Transverse colon (tissue), 4 donors: ENCODE data around the gene IPO11. TPM values are rescaled to one million over a fixed set of nuclear protein-coding genes. Genes with fewer than 3 reads are reported as not detected.

Experiments
- DNase-seq: peaks from one replicate; pipeline ENCODE4 v3.0.0-alpha.2; 2019
- H3K27ac ChIP-seq, 4 donors: fragments of 200-600 bp; sonication (generic); 2 replicates each; pipeline ENCODE4 v1.5.1; 2016 to 2018; ENCODE audit warnings: inconsistent platforms in 4 of 4
- H3K27me3 ChIP-seq: fragments of 200-600 bp; sonication (generic); 2 replicates; pipeline ENCODE4 v1.5.1; 2017; ENCODE audit warnings: inconsistent platforms
- H3K36me3 ChIP-seq, 4 donors: fragments of 200-600 bp; sonication (generic); 2 replicates each; pipeline ENCODE4 v1.5.1; 2017 to 2019; ENCODE audit warnings: inconsistent platforms in 4 of 4
- H3K4me1 ChIP-seq, 4 donors: fragments of 200-600 bp; sonication (generic); 2 replicates each; pipeline ENCODE4 v1.5.1; 2017 to 2020; ENCODE audit warnings: inconsistent platforms in 4 of 4
- H3K4me3 ChIP-seq, 4 donors: fragments of 200-600 bp; sonication (generic); 1 replicate in 1 of 4; 2 replicates in 3 of 4; pipeline versions ENCODE4 v1.5.1 to v1.6.1; 2017 to 2019; ENCODE audit warnings: inconsistent platforms in 4 of 4
- H3K9me3 ChIP-seq, 2 donors: fragments of 200-600 bp; sonication (generic); 2 replicates each; pipeline ENCODE4 v1.5.1; 2017 to 2019; ENCODE audit warnings: inconsistent platforms in 2 of 2
- EP300 ChIP-seq: sonication (generic); formaldehyde crosslinking; IDR thresholded peaks from one replicate; pipeline ENCODE4 v1.6.1; 2017; ENCODE audit warnings: antibody characterized with exemption, low read depth
- POLR2A ChIP-seq: fragments of 450-650 bp; IDR thresholded peaks from one replicate; pipeline ENCODE4 v1.6.1; 2016; ENCODE audit warnings: antibody characterized with exemption, mild to moderate bottlenecking, moderate library complexity
- POLR2AphosphoS5 ChIP-seq, 3 donors: sonication (generic); formaldehyde crosslinking; IDR thresholded peaks; one replicate each; pipeline ENCODE4 v1.6.1; 2016; ENCODE audit warnings: antibody characterized with exemption in 3 of 3
- WGBS, 2 donors: methylation state at CpG; one replicate each; pipeline ENCODE4 v1.1.5; 2018; ENCODE audit warnings: low coverage in 1 of 2; 5-methylcytosine and 5-hydroxymethylcytosine counted together
- in situ Hi-C, 4 donors: fragments of 200-750 bp; cut with MboI; loops; one replicate each; pipeline versions ENCODE4 v1.15.0 to v1.15.1; 2017; ENCODE audit warnings: low sequenced_read_pairs in 3 of 4, low pct_ligation_motif_present in 1 of 4, low pct_unique_long_range_greater_than_20kb in 1 of 4
- intact Hi-C: fragments of 100-400 bp; cut with DNase I; formaldehyde crosslinking; loops from one replicate; pipeline ENCODE4 v1.15.1; 2023; ENCODE audit warnings: low total_unique reads
- total RNA-seq, 4 donors: library from RNA; depleted of rRNA; stranded (reverse); fragments of >200 nt; gene quantifications; one replicate each; pipeline ENCODE4 v1.1.0, GENCODE V29; 2016
- TF ChIP-seq, protein P1 (sequence below), 5 experiments: fragments of 200-600 bp in 3 of 5; fragments of 450-650 bp in 2 of 5; sonication (generic) in 3 of 5; IDR thresholded peaks; 1 replicate in 2 of 5; 2 replicates in 3 of 5; pipeline ENCODE4 v1.5.1; 2016 to 2017; ENCODE audit warnings: antibody characterized with exemption in 5 of 5, inconsistent platforms in 3 of 5, mild to moderate bottlenecking in 2 of 5, moderate library complexity in 1 of 5

IPO11 gene
- total RNA-seq, 4 donors from 2014 or later = 6.4 to 37.8 (median 16.3) TPM

DNA sequence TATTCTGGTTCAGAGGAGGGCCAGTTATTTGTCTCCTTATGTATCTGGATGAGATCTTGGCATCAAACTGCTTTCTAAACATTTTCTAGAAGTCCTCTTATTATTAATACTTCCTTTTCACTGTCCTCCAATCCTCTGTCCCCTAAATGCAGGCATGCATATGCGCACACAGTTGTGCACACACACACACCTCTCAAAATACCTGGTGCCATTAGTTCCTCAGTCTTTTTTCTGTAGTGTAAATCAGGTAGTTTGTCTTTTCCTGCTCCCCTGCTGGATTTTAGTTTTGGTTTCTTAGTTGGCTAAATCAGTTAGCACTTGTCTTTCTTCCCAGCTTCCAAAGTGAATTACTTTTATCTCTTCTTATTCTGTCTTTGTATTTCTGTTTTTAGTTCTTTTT lies 110.2 kb downstream of the IPO11 start:
- Histone ChIP-seq H3K27ac (no peak overlapping the region), H3K9me3 (no peaks in the 10 kb centered on the region), H3K4me3 (no peak overlapping the region), H3K36me3 (no peaks in the 10 kb centered on the region), H3K4me1 (no peaks in the 10 kb centered on the region), H3K27me3 (no peaks in the 10 kb centered on the region)
- 78 to 100% methylated on average over 1 of the region's 1 CpG for WGBS, 2 donors
- intact Hi-C loops (no loop called here), in situ Hi-C loops (no loop called here)
- no peak for DNase-seq
- TF ChIP-seq, protein P1, sequence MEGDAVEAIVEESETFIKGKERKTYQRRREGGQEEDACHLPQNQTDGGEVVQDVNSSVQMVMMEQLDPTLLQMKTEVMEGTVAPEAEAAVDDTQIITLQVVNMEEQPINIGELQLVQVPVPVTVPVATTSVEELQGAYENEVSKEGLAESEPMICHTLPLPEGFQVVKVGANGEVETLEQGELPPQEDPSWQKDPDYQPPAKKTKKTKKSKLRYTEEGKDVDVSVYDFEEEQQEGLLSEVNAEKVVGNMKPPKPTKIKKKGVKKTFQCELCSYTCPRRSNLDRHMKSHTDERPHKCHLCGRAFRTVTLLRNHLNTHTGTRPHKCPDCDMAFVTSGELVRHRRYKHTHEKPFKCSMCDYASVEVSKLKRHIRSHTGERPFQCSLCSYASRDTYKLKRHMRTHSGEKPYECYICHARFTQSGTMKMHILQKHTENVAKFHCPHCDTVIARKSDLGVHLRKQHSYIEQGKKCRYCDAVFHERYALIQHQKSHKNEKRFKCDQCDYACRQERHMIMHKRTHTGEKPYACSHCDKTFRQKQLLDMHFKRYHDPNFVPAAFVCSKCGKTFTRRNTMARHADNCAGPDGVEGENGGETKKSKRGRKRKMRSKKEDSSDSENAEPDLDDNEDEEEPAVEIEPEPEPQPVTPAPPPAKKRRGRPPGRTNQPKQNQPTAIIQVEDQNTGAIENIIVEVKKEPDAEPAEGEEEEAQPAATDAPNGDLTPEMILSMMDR (IDR thresholded peaks at IDR 0.05) = no peak
- TF ChIP-seq EP300 (no peak), POLR2A (no peak), POLR2AphosphoS5 (IDR thresholded peaks at IDR 0.05) (no peak)

DNA sequence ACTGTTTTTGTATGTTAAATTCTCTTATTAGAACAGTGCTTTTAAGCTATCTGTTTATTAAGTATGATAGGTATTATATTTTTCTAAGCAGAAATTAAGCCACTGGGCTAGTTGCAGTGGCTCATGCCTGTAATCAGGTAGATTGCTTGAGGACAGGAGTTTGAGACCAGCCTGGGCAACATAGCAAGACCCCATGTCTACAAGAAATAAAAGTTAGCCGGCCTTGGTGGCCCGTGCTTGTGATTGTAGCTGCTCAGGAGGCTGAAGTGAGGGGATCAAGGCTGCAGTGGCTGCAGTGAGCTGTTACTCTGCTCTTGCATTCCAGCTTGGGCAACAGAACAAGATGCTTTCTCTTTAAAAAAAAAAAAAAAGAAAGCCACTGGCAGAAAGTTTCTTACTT lies 121.0 kb downstream of the IPO11 start:
- H3K36me3 ChIP-seq = no peaks in the 10 kb centered on the region
- H3K9me3 ChIP-seq = no peaks in the 10 kb centered on the region
- H3K4me3 ChIP-seq = no peak overlapping the region
- TF ChIP-seq POLR2AphosphoS5 (IDR thresholded peaks at IDR 0.05) (no peak), EP300 (no peak), POLR2A (no peak)
- TF ChIP-seq, protein P1 (IDR thresholded peaks at IDR 0.05) = no peak
- no peaks in the 10 kb centered on the region for H3K4me1 ChIP-seq
- in situ Hi-C loops = no loop called here
- DNase-seq = no peak
- H3K27ac ChIP-seq = no peak overlapping the region
- intact Hi-C loops = no loop called here
- 86 to 100% methylated on average over 2 of the region's 2 CpGs for WGBS, 2 donors
- H3K27me3 ChIP-seq = no peaks in the 10 kb centered on the region

DNA sequence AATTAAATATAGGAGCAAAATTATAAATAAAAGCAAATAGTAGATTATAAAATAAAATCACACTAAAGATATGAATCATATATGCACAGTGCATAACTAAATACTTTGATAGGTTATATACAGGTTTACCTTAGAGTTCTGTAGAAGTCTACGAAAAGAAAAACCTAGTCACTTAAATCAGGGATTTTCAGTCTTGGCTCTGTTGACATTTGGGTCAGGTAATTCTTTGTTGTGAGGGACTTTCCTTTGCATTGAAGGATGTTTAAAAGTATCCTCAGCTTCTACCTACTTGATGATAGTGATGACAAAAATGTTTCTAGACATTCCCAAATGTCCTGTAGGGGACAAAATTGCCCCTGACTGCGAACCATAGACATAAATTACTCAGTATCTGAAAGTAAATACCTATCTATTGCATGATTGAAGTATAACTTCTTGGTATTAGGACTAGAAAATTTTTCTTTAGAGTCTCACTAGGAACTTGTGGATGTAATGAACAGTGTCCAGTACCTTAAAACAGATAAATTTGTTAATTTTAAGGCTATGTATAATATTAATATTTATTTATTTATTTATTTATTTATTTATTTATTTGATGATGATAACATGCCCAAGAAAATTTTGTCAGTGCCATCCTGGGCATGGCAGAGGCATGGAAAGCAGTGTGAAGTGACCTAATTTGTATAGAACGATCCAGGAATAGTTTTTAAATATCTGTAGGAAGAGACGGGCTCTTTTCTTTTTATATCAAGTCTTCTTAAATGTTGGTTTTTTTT lies 122.1 kb downstream of the IPO11 start:
- no peaks in the 10 kb centered on the region for H3K9me3 ChIP-seq
- in situ Hi-C loops (no loop called here), intact Hi-C loops (no loop called here)
- H3K4me1 ChIP-seq = no peaks in the 10 kb centered on the region
- H3K27ac ChIP-seq = no peak overlapping the region
- H3K36me3 ChIP-seq = no peaks in the 10 kb centered on the region
- DNase-seq = no peak
- no peak for TF ChIP-seq POLR2AphosphoS5 (IDR thresholded peaks at IDR 0.05)
- TF ChIP-seq EP300 = no peak
- TF ChIP-seq POLR2A = no peak
- TF ChIP-seq, protein P1 (IDR thresholded peaks at IDR 0.05) = no peak
- 48 to 65% methylated on average over 3 to 4 of the region's 4 CpGs for WGBS, 2 donors
- H3K4me3 ChIP-seq = no peak overlapping the region
- H3K27me3 ChIP-seq = no peaks in the 10 kb centered on the region

DNA sequence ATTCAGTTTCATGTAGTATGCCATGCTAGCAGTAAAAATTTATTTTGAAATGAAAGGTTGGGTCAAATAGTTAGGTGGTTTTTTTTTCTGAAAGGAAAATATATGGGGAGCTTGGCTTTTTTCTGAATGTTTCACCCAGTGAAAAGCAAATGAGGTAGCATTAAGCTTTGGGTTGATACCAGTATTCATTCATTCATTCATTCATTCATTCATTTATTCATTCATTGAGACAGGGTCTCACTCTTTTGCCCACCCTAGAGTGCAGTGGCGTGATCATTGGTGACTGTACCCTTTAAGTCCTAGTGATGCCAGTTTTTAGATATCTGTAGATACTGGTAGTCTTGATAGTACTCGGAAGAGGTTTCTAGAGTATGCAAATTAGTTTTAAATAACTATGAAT lies 123.7 kb downstream of the IPO11 start:
- WGBS, 2 donors = 92 to 100% methylated on average over 2 of the region's 2 CpGs
- Histone ChIP-seq H3K27me3 (no peaks in the 10 kb centered on the region), H3K27ac (no peak overlapping the region), H3K36me3 (no peaks in the 10 kb centered on the region), H3K4me3 (no peak overlapping the region), H3K9me3 (no peaks in the 10 kb centered on the region), H3K4me1 (no peaks in the 10 kb centered on the region)
- TF ChIP-seq POLR2A = no peak
- TF ChIP-seq, protein P1 (IDR thresholded peaks at IDR 0.05) = no peak
- TF ChIP-seq POLR2AphosphoS5 (IDR thresholded peaks at IDR 0.05) = no peak
- no peak for TF ChIP-seq EP300
- in situ Hi-C loops = no loop called here
- intact Hi-C loops = no loop called here
- no peak for DNase-seq
